GM19324 (cell line): Measurements from ENCODE around the gene CD40.
"Not testable (repeated sequence)": the region's sequence is repeated elsewhere in the genome, so short reads cannot be mapped to it uniquely, and the experiment has no call there.

ENCODE experiments used
- ATAC-seq: cut with Tn5 transposase; IDR thresholded peaks from one replicate; pipeline ENCODE4 v1.9.1; 2021; ENCODE audit warnings: mild to moderate bottlenecking, moderate library complexity; ENCODE audit not compliant: unreplicated experiment, low FRiP score

Gene CD40

GRCh38 chr20:46091622-46092535, 26.2 kb upstream of the CD40 start:
- not testable (repeated sequence) for ATAC-seq

- no peak for ATAC-seq
Observed at GRCh38 chr20:46093531-46093930, 24.6 kb upstream of the CD40 start.

- ATAC-seq: no peak
Observed at GRCh38 chr20:46099491-46100287, 18.4 kb upstream of the CD40 start.

- not testable (repeated sequence) for ATAC-seq
Observed at GRCh38 chr20:46100444-46100843, 17.7 kb upstream of the CD40 start.

GRCh38 chr20:46100988-46101387, 17.1 kb upstream of the CD40 start:
- ATAC-seq: no peak

- no peak for ATAC-seq
Observed at GRCh38 chr20:46101957-46102356, 16.2 kb upstream of the CD40 start.

GRCh38 chr20:46102940-46103339, 15.2 kb upstream of the CD40 start:
- no peak for ATAC-seq

- ATAC-seq: no peak
Observed at GRCh38 chr20:46104262-46104661, 13.9 kb upstream of the CD40 start.

GRCh38 chr20:46107061-46107460, 11.1 kb upstream of the CD40 start:
- no peak for ATAC-seq

- ATAC-seq: peak; percentile 84
Observed at GRCh38 chr20:46108435-46108841, 9.7 kb upstream of the CD40 start.

- ATAC-seq: no peak
Observed at GRCh38 chr20:46108976-46109375, 9.1 kb upstream of the CD40 start.

GRCh38 chr20:46111028-46111835, 6.9 kb upstream of the CD40 start:
- no peak for ATAC-seq

- ATAC-seq: no peak
Observed at GRCh38 chr20:46111836-46112212, 6.3 kb upstream of the CD40 start.

GRCh38 chr20:46112430-46113112, 5.5 kb upstream of the CD40 start:
- no peak for ATAC-seq

GRCh38 chr20:46113113-46113470, 5.0 kb upstream of the CD40 start:
- ATAC-seq: no peak

- ATAC-seq: no peak
Observed at GRCh38 chr20:46114449-46114848, 3.7 kb upstream of the CD40 start.

- peak; percentile 37 for ATAC-seq
Observed at GRCh38 chr20:46118481-46119020, 437 bp downstream of the CD40 start.

GRCh38 chr20:46119028-46119546, 973 bp downstream of the CD40 start:
- ATAC-seq: peak; percentile 26

GRCh38 chr20:46119547-46119946, 1.4 kb downstream of the CD40 start:
- ATAC-seq: no peak

GRCh38 chr20:46120136-46120535, 2.0 kb downstream of the CD40 start:
- no peak for ATAC-seq
